ENCODE data around the gene VSTM2B. TPM values are rescaled to one million over a fixed set of nuclear protein-coding genes. Genes with fewer than 3 reads are reported as not detected.

VSTM2B gene
- total RNA-seq, 1 donor from 2014 or later, result 0.21 TPM

GRCh38 chr19:29576761-29577648 lies 51.2 kb downstream of the VSTM2B start:
- TF ChIP-seq CTCF (conservative IDR thresholded peaks at IDR 0.05), result no peak
- Mint-ChIP-seq H3K36me3 (ENCODE audit: low read depth) (no peaks in the 10 kb centered on the region), H3K27ac (ENCODE audit: unreplicated experiment) (no peak overlapping the region), H3K4me3 (no peak overlapping the region), H3K9me3 (no peaks in the 10 kb centered on the region), H3K27me3 (ENCODE audit: low read depth) (peaks cover 93% of the 10 kb centered on the region), H3K4me1 (no peaks in the 10 kb centered on the region)
- DNase-seq (ENCODE audit: low read depth, low spot score), result no peak

- Mint-ChIP-seq H3K9me3 (no peaks in the 10 kb centered on the region), H3K27me3 (ENCODE audit: low read depth) (peaks cover 90% of the 10 kb centered on the region), H3K27ac (ENCODE audit: unreplicated experiment) (no peak overlapping the region), H3K36me3 (ENCODE audit: low read depth) (no peaks in the 10 kb centered on the region), H3K4me1 (no peaks in the 10 kb centered on the region), H3K4me3 (no peak overlapping the region)
- no peak for DNase-seq (ENCODE audit: low read depth, low spot score)
- TF ChIP-seq CTCF (conservative IDR thresholded peaks at IDR 0.05), result no peak
Observed at GRCh38 chr19:29577649-29577963, 51.8 kb downstream of the VSTM2B start.

- Mint-ChIP-seq H3K9me3 (no peaks in the 10 kb centered on the region), H3K27me3 (ENCODE audit: low read depth) (peaks cover 86% of the 10 kb centered on the region), H3K4me1 (no peaks in the 10 kb centered on the region), H3K36me3 (ENCODE audit: low read depth) (no peaks in the 10 kb centered on the region), H3K4me3 (no peak overlapping the region), H3K27ac (ENCODE audit: unreplicated experiment) (no peak overlapping the region)
- no peak for DNase-seq (ENCODE audit: low read depth, low spot score)
- TF ChIP-seq CTCF (conservative IDR thresholded peaks at IDR 0.05), result no peak
Observed at GRCh38 chr19:29578349-29578748, 52.6 kb downstream of the VSTM2B start.

- H3K9me3 Mint-ChIP-seq, result no peaks in the 10 kb centered on the region
- H3K27ac Mint-ChIP-seq (ENCODE audit: unreplicated experiment), result no peak overlapping the region
- H3K4me1 Mint-ChIP-seq, result no peaks in the 10 kb centered on the region
- no peak for DNase-seq (ENCODE audit: low read depth, low spot score)
- TF ChIP-seq CTCF (conservative IDR thresholded peaks at IDR 0.05), result no peak
- H3K27me3 Mint-ChIP-seq (ENCODE audit: low read depth), result peaks cover 83% of the 10 kb centered on the region
- H3K4me3 Mint-ChIP-seq, result no peak overlapping the region
- no peaks in the 10 kb centered on the region for H3K36me3 Mint-ChIP-seq (ENCODE audit: low read depth)
Observed at GRCh38 chr19:29579308-29579910, 53.6 kb downstream of the VSTM2B start.

GRCh38 chr19:29581398-29581797 lies 55.6 kb downstream of the VSTM2B start:
- Mint-ChIP-seq H3K36me3 (ENCODE audit: low read depth) (no peaks in the 10 kb centered on the region), H3K27me3 (ENCODE audit: low read depth) (peaks cover 83% of the 10 kb centered on the region), H3K27ac (ENCODE audit: unreplicated experiment) (no peak overlapping the region), H3K4me3 (no peak overlapping the region), H3K9me3 (no peaks in the 10 kb centered on the region), H3K4me1 (no peaks in the 10 kb centered on the region)
- no peak for DNase-seq (ENCODE audit: low read depth, low spot score)
- no peak for TF ChIP-seq CTCF (conservative IDR thresholded peaks at IDR 0.05)
